Activated CD8-positive, alpha-beta memory T cell treated with anti-CD3 and anti-CD28 coated beads, Interleukin-2, amount 50 U/mL, for 4 hours (primary cell): ENCODE data around the gene TBKBP1.
"Not testable (repeated sequence)": the region's sequence is repeated elsewhere in the genome, so short reads cannot be mapped to it uniquely, and the experiment has no call there.

Source experiments
- DNase-seq: peaks from one replicate; pipeline ENCODE4 v3.0.0-alpha.2; 2020

TBKBP1 gene

GRCh38 chr17:47678196-47678595, 15.8 kb upstream of the TBKBP1 start:
- DNase-seq, result no peak

DNA sequence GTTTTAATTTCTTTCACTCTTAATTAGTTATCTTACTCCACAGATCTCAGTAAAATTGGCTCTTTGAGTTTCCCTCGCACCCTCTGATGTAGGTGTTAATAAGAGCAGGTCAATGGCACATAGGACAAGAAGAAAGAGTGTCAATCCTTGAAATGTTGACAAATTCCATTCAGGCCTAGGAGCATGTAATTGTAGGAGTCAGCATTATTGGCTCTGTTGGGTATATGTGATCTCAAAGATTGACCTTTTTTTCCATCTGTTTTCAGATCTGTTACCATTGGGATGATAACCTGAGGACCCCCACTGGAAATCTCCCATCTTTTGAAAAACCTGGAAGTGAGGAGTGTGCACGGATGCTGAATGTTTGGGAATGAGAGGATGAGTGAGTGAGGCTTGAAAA, 11.8 kb upstream of the TBKBP1 start:
- no peak for DNase-seq

- not testable (repeated sequence) for DNase-seq
Observed at GRCh38 chr17:47682727-47683126, 11.2 kb upstream of the TBKBP1 start.

GRCh38 chr17:47684025-47684424, 9.9 kb upstream of the TBKBP1 start:
- DNase-seq, result no peak

GRCh38 chr17:47684535-47685193, 9.3 kb upstream of the TBKBP1 start:
- no peak for DNase-seq

DNA sequence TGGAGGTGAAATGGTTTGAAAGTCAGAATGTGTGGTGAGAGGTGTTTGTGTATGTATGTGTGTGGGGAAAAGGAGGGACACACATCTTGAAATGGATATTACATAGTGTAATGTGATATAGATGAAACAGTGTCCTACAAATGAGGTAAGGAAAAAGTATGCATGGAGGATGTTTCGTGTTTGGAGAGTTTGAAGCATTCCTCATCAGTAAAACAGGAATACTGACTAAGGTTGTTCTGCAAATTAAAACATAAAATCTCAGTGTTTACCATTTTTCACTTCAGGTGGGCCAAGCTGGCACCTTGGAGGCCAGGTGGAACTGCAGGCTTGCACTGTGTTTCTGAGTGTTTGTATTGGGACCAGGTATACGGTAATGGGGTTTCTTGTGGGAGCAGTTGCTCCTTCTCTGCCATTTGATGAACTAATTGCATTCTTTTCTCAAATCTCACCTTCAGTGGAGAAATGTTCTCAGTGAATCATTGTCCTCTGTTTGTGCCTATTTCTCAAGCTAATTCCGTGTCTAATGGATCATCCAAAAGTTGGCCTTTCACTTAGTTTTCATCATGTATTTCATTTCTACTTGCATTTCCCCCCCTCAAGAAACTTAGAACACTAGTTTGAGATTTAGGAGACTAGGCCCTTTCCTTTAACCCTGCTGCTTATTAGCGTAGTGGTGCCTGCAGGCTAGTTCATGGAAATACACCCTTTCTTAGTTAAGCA, 8.2 kb upstream of the TBKBP1 start:
- DNase-seq, result no peak

DNA sequence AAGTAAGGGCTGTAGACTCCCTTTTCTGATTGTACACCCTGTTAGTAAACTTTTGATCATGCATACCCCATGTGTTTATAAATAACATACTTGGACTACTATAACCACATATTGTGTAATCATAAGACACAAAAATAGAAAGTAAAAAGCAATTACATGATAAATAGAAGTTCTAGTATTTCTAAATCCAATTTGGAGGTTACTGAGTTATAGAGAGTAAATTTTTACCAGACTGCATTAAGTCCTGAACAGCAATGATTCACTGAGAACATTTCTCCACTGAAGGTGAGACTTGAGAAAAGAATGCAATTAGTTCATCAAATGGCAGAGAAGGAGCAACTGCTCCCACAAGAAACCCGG, 7.7 kb upstream of the TBKBP1 start:
- DNase-seq, result no peak

DNA sequence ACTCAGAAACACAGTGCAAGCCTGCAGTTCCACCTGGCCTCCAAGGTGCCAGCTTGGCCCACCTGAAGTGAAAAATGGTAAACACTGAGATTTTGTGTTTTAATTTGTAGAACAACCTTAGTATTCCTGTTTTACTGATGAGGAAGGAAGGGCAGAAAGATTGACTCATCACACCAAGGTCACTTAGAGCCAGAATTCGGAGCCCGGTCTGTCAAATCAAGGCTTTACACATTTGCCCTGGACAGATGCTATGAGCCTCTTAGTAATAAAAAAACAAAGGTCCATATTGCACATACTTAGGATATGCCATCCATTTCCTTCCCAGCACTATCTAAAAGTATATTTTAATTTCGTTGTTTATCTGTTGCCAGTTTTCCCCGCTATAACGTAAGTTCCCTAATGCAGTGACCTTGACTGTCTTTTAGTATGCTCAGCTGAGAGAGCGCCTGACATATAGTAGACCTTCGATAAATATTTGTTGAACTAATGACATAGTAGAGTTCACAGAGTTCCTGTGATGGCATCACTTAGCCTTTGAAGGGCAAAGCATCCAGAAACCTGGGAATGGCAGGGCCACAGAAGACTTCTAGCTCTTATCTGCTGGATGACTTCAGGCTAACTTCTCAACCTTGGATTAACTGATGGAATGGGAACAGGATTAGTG, 7.2 kb upstream of the TBKBP1 start:
- no peak for DNase-seq

DNA sequence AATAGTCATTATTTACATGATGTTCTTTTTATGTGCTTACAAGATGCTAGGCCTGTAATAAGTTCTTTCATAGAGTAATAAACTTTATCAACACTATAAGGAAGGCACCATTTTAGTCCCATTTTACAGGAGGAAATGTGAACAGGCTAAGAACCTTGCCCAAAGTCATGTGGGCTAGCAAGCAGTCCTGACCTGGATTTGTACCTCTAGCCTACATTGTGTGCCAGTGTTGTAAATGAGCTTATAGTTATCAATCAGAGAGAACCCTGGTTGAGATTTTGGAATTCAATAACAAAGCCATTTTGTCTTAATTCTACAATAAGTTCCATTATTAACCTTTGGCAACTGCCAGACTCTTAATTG, 6.7 kb upstream of the TBKBP1 start:
- no peak for DNase-seq

GRCh38 chr17:47687748-47688147, 6.2 kb upstream of the TBKBP1 start:
- DNase-seq, result no peak

DNA sequence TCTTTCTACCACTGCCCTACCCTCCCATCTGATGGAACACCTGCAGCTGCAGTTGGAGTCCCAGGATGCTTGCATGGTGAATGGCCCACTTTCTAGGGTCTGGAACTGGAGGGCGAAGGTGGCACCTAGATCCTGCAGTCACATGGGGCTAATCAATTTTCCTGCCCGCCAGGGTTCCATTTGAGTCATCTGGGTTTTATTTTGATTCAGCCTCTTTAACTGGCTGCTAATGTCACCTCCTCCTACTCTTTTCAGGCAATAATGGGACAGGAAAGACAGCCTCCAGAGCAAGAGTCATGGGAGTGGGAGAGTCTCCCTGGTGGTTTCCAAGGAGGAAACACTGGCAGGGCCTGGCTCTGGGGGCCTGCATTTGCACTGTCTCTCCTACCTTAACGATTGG, 3.8 kb upstream of the TBKBP1 start:
- no peak for DNase-seq

- DNase-seq, result no peak
Observed at GRCh38 chr17:47692137-47692894, 1.6 kb upstream of the TBKBP1 start.

DNA sequence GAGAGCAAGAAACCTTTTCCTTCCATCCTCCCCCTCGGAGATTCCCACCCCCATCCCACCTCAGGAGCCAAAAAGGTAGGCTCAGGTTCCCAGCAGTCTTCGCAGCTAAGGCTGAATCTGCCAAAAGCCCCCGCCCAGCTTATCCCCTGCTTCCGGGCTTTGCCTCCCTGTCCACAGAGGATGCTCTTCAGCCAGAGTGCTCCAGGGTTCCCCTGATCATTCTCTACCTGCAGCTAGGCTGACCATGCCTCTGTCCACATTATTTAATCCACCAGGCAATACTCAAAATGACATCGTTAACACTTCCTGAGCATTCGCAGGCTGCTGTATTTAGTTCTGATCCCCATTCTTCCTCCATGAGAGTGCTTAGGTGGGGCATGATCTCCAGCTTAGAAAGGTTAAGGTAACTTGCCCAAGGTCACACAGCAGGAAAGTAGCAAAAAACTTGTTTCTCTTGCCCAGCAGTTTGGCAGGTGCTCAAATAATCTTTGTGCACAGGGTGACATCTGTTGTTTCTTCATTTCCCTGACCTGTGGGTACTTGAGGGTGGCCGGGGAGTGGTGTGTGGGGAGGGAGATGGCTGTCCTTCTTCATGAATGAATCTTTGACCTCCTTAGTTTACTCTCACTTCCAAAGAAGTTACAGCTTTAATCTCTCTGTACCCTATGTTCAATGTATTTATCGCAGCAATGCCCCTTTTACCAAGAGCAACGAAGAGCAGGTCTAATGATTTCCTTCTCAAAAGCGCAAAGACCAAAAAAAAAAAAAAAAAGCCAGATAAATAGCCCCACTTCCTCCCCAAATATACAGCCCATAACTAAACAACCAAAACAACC, 848 bp upstream of the TBKBP1 start:
- no peak for DNase-seq

GRCh38 chr17:47694581-47695428, 844 bp downstream of the TBKBP1 start:
- peak; percentile 64 for DNase-seq

- DNase-seq, result no peak
Observed at GRCh38 chr17:47695429-47696376, 1.7 kb downstream of the TBKBP1 start.

DNA sequence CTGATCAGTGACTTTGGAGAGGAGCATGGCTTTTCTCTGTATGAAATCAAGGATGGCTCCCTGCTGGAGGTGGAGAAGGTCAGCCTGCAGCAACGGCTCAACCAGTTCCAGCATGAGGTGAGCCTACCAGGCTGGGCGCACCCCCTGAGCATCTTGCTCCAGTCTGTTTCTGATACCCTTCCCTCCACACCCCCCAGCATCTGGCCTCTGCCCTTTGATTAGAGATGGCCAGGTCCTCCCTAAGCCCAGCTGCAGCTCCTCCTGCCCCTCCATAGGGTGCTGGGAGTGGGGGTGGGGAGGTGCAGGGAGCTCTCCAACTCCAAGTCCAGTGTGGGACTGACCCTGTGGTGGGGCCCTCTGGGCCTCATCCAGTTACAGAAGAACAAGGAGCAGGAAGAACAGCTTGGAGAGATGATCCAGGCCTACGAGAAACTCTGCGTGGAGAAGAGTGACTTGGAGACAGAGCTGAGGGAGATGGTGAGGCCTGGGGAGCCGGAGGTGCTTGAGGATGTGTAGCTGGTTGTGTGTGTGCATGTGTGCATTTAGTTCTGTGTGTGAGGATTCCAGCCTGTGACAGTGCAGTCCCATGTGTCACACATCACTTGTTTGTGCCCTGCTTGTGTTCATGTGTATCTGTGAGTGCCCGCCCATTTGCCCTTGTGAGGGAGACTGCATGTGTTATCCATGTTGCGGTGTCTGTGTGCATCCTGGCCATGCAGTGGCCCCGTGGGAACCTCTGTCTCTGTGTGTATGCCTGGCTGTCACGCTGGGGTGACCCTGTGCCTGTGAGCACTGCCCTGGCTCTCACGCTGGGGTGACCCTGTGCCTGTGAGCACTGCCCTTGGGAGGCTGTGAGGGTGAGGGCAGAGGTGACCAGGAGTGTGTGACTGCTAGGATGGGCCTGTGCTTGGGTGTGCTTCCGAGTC, 3.0 kb downstream of the TBKBP1 start:
- no peak for DNase-seq

- DNase-seq, result no peak
Observed at GRCh38 chr17:47697906-47698711, 4.1 kb downstream of the TBKBP1 start.

DNA sequence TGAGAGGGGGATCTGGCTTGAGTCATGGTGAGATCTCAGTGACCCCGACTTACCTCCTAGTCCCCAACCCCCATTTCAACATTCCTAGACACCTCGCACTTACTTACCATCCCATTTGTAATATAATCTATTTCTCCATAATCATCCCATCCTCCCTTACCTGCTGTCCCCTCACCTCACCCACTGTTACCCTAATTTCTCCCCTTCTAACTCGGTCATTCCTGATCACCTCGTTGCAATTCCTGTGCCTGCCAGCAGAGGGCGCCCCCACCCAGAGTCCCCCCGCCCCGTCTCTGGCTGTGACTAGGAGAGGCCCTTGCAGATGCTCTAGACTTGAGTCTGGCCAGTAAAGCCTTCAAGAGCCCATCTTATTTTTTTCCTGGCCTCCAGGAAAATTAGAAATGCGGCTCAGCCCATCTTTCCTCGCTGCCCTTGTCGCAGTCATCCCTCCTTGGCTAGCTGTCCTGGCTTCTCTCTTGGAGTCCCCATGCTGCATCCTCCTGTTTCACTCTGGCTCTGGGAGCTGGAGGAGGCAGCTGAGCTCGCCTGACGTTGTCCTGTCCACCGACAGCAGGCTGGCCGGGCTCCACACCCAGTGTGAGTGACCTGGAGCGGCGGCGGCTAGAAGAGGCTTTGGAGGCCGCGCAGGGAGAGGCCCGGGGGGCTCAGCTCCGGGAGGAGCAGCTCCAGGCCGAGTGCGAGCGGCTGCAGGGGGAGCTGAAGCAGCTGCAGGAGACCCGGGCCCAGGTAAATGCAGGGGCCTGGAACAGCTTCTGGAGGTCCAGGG, 5.0 kb downstream of the TBKBP1 start:
- DNase-seq, result peak; percentile 86
